ENCODE data around the gene PDCD2L.

The PDCD2L gene

GRCh38 chr19:34360354-34360909 is 43.8 kb upstream of the PDCD2L start:
- peak overlapping the region; percentile 88 for H3K27ac ChIP-seq

GRCh38 chr19:34362679-34363069 is 41.5 kb upstream of the PDCD2L start:
- H3K27ac ChIP-seq: no peak overlapping the region
- no peak for TF ChIP-seq CTCF (conservative IDR thresholded peaks at IDR 0.05)

More at GRCh38 chr19:34360354-34360909, 43.8 kb upstream of the PDCD2L start:
- no peak for TF ChIP-seq CTCF (conservative IDR thresholded peaks at IDR 0.05)

DNA sequence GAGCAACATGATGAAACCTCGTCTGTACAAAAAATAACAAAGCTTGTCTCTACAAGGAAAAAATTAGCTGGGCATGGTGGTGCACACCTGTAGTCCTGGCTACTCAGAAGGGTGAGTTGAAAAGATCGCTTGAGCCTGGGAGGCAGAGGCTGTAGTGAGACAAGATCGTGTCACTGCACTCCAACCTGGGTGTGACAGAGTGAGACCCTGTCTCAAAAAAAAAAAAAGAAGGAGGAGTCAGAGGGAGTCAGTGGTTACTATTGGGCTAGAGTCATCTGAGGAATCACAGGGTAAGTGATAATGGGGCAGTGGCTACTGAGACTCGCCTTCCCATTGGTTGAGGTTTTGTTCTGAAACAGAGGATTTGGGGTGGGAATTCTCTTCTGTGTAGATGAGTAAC is 41.1 kb upstream of the PDCD2L start:
- TF ChIP-seq CTCF (conservative IDR thresholded peaks at IDR 0.05): no peak
- no peak overlapping the region for H3K27ac ChIP-seq

- H3K27ac ChIP-seq: peak overlapping the region; percentile 98; the same call in 1 of the 2 replicates
- no peak for TF ChIP-seq CTCF (conservative IDR thresholded peaks at IDR 0.05)
These were observed 40.3 kb upstream of the PDCD2L start for GRCh38 chr19:34363930-34364329.

DNA sequence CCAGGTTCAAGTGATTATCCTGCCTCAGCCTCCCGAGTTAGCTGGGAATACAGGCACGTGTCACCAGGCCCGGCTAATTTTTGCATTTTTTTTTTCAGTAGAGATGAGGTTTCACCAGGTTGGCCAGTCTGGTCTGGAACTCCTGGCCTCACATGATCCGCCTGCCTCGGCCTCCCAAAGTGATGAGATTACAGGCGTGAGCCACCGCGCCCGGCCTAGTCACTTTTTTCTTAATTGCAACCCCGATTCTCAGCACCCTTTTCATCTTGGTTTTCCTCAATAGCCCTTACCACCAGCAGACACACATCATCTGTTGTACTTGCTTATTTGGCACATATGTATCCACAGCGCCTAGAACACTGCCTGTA is 39.8 kb upstream of the PDCD2L start:
- peak overlapping the region; percentile 98 for H3K27ac ChIP-seq
- no peak for TF ChIP-seq CTCF (conservative IDR thresholded peaks at IDR 0.05)

GRCh38 chr19:34364830-34365462 is 39.3 kb upstream of the PDCD2L start, which contains the start of gene GPI:
Gene GPI (plus strand): TSS chr19:34365196. CDS start chr19:34365267, 71 bp downstream.
- H3K27ac ChIP-seq: peak within 1 kb of the TSS; percentile 98
- no peak for TF ChIP-seq CTCF (conservative IDR thresholded peaks at IDR 0.05)

- H3K27ac ChIP-seq: peak overlapping the region; percentile 98
- TF ChIP-seq CTCF (conservative IDR thresholded peaks at IDR 0.05): no peak
These were observed 38.5 kb upstream of the PDCD2L start for GRCh38 chr19:34365463-34366401.
